Measurements from ENCODE around the gene S100A16.

The S100A16 gene

GRCh38 chr1:153613406-153613805 lies 469 bp upstream of the S100A16 start:
- no peak for TF ChIP-seq CTCF (IDR thresholded peaks at IDR 0.05)

DNA sequence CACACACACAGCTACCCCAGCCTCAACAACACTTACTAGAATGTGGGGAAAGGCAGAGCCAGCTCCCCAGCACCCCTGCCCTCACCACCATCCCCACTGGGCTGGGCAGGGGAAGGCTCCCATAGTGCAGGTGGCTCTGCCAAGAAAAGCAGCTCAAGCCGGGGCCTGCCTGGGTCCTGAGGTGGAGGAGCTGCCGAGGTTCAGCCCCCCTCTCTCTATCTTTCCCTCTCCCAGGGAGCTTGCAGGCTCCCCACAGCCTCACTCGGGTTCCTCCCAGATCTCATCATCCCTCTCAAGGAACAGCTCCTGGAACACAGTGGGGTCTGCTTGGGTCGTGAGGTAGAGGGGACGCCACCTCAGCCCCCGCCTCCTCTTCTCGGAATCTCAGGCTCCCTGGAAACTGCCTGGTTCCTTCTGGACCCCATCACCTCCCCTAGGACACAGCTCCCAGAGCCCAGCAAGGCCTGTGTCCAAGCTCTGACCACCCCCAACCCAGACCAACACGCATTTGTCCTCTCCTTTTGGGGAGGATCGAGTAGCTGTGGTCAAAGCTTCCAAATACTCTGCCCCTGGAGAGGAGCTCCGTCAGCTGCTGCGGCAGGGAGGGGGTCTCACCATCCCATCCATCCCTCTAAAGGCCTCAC lies 704 bp downstream of the S100A16 start:
- TF ChIP-seq CTCF (IDR thresholded peaks at IDR 0.05), result no peak

GRCh38 chr1:153611356-153611755 lies 1.6 kb downstream of the S100A16 start:
- TF ChIP-seq CTCF (IDR thresholded peaks at IDR 0.05), result no peak

GRCh38 chr1:153610811-153611301 lies 2.1 kb downstream of the S100A16 start:
- no peak for TF ChIP-seq CTCF (IDR thresholded peaks at IDR 0.05)

GRCh38 chr1:153610334-153610733 lies 2.6 kb downstream of the S100A16 start:
- TF ChIP-seq CTCF (IDR thresholded peaks at IDR 0.05), result no peak

- TF ChIP-seq CTCF (IDR thresholded peaks at IDR 0.05), result no peak
Observed at GRCh38 chr1:153609585-153609907, 3.4 kb downstream of the S100A16 start.

- TF ChIP-seq CTCF (IDR thresholded peaks at IDR 0.05), result no peak
Observed at GRCh38 chr1:153608742-153609584, 4.0 kb downstream of the S100A16 start.
